ENCODE results near the gene PAOX.

PAOX gene

DNA sequence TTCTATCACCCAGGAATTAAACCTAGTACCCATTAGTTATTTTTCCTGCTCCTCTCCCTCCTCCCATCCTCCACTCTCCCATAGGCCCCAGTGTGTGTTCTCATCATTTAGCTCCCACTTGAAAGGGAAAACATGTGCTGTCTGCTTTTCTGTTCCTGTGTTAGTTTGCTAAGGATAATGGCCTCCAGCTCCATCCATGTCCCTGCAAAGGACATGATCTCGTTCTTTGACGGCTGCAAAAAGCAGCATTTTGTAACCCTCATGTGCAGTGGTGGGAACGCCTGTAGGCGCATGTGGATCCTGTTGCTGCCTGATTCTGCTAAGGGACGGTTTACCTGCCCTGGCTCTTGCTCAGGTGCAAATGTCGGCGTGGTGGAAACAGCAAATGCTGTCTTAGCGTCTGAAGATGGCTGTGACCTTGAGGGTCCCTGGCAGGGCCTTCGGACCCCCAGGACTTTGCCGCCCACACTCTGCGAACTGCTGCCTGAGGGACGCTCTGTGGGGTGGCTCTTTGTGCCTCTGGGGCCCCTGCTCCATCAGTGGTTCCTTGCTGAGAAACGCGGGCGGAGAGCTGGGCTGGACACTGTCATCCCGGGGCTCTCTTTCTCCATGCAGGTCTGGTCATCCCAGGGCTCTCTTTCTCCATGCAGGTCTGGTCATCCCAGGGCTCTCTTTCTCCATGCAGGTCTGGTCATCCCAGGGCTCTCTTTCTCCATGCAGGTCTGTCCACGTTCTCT, 9.3 kb downstream of the PAOX start:
- peak; percentile 57 for DNase-seq

DNA sequence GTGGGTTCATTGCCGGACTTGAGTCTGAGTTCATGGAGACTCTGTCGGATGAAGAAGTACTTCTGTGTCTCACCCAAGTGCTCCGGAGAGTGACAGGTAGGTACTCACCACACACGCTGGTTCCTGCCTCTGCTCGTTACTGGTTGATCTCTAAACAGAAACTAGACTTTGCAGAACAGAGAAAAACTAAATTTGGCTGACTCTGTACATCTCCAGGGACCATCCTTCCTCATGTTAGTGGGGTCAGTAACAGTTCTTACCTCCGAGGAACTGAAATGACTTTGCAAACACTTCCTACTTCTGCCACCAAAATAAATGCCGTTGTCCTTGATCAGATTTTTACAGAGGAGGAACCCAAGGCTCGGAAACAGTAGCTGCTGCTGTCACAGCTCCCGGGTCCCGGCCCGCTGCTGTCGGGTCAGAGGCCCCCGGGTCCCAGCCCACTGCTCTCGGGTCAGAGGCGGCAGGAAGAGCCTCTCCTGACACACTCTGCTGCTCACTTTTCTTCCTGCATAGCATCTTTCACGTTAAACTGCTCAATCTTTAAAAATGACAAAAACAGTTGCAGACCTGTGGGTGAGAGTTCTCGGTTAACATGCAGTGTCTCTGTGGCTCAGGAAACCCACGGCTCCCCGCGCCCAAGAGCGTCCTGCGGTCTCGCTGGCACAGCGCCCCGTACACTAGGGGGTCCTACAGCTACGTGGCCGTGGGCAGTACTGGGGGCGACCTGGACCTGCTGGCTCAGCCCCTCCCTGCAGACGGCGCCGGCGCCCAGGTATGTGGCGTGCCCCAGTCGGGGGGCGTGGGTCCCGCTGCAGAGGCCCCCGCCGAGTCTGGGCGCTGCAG, 10.1 kb downstream of the PAOX start:
- DNase-seq: peak; percentile 68

DNA sequence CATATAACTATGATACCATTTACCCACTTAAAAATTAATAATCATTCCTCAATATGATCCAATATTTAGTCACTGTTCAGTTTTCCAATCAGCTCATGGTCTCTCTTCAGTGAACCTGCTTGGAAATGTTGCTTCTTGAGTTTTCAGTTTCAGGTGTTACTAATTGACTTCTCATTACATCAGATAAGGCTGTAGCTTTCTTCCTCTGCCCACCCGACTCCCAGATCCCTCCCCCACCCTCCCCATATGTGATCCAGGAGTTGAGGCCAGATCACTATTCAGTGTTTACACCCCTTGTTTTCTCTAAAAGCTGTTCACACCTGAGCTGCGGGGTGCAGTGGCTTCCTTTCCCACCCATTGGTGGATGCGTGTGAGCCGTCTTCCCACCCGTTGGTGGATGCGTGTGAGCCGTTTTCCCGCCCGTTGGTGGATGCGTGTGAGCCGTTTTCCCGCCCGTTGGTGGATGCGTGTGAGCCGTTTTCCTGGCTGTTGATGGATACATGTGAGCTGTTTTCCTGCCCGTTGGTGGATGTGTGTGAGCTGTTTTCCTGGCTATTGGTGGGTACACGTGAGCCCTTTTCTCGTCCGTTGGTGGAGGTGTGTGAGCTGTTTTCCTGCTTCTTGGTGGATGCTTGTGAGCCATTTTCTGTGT, 11.7 kb downstream of the PAOX start:
- DNase-seq: peak; percentile 66

DNA sequence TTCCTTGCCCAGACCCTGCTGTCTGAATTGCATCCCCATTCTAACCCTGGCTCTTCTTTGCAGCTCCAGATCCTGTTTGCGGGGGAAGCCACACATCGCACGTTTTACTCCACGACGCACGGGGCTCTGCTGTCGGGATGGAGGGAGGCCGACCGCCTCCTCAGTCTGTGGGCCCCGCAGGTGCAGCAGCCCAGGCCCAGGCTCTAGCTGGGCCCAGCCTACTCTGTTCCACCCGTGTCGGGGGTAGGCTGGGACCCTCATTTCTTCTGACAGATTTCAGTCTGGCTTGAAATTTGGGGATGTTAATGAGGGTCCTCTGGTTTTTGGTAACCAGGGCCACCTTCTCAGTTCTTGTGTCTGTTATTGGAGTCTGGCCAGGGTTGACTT, 12.2 kb downstream of the PAOX start:
- DNase-seq: no peak

DNA sequence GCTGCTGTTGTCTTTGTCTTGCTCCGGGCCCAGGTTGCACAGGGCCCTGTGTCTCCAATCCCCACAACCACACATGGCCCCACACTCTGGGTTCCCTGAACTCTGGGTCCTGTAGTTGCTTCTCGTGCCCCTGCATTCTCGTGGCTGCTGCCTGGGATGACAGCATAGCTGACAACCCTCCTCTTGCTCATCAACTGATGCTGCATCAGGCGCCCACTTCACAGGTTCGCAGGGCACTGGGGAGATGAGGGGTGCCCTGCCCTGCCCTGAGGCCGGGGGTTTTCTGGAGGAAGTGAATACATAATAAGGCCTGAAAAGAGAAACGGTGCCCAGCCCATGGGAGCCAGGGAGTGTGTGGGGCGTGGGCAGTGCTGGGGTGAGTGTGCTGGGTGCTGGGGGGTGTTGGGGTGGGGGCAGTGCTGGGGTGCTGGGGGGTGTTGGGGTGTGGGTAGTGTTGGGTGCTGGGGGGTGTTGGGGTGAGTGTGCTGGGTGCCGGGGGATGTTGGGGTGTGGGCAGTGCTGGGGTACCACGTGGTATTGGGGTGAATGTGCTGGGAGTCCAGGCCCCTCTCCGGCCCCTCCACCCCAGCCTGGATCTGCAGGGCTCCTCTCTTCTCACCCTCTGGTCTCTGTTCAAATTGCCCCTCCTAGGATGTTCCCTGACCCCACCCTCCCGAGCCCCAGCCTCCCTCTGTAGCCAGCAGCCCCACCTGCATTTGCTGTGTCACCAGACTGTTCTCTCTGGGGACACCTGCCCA, 12.9 kb downstream of the PAOX start:
- DNase-seq: peak; percentile 61

DNA sequence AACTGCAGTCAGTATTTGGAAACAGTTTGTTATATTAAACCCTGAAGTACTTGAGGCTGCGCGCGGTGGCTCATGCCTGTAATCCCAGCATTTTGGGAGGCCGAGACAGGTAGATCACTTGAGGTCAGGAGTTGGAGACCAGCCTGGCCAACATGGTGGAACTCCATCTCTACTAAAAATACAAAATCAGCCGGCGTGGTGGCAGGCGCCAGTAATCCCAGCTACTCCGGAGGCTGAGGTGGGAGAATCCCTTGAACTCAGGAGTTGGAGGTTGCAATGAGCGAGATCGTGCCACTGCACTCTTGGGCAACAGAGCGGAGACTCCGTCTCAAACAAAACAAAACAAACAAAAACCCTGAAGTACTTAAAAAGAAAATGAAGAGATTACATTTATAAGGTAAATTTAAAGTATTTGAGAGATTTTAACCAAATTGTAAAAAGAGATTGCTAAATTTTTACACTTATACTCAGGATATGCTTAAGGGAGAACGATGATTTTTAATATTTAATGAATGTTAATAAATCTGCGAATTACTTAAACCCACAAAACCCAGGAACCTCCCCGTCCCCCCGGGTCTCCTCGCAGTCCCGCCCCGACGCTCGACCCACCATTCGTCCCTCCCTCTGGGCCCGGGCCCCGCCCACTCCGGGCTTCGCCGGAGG, 14.5 kb downstream of the PAOX start:
- peak; percentile 55 for DNase-seq

DNA sequence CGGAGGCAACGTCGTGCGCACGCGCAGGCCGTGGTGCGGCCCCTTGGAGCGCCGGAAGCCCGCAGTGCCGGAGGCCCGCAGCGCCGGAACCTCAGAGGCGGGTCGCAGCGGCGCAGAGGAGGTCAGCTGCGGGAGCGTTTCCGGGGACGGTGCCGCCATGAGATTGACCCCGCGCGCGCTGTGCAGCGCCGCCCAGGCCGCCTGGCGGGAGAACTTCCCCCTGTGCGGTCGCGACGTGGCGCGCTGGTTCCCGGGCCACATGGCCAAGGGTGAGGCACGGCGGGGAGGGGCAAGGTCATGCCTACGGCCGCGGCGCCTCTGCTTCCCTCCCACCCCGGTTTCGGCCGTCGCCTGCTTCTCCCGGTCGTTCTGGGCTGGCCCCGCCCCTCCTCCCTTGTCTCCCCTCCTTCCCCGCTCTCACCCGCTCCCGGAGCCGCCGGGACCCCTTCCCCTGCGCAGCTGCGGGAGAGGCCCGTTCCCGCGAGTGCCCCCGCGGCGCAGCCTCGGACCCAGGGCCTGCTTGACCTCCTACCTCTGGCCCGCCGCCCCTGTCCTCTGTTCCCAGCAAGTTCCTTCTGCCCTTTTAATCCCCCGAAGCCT, 15.1 kb downstream of the PAOX start, which contains the start of gene MTG1:
Gene MTG1, plus strand, starts transcription at position 94 of the 600 bp plus-strand sequence. Its CDS starts 64 bp downstream, at position 158.
- DNase-seq: peak; percentile 98

DNA sequence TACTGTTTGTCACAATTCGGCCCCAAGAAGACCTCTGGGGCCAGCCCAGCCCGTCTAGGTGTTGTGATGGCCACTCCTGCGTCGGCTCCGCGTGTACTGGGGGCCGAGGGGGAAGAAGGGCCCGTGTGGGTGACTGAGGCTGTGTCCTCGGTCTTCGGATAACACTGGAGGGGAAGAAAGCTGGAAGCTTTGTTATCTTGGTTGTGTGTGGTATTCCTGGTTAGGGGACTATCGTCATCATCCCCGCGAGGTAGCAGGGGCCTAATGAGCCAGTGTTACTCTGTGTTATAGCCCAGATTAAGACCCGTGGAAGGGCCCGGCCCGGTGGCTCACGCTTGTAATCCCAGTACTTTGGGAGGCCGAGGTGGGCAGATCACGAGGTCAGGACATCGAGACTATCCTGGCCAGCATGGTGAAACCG, 15.7 kb downstream of the PAOX start:
- DNase-seq: peak; percentile 64

DNA sequence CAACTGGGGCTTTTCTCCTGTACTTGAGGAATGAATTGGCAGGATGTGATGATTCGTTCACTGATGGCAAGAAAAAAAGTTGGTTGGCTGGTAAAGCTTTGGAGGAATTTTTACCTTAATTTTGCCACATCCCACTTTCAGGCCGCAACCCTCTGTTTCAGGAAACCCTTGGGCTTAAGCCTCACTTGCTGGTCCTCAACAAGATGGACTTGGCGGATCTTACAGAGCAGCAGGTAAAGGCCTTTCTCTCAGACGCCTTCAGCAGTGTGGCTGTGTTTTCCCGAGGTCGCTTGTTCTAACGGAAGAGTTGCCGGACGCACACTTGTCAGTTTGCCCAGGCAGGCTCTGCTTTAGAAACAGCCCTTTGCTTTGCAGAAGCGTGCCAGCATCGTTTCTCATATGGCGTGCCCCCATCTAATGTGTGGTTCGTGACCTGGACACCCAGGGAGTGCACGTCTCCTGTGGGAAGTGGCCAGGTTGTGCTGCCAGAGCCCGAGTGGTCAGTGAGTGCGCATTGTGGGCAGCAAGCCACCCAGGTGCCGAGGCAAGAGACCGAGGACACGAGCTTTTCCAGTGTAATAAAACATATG, 17.1 kb downstream of the PAOX start:
- peak; percentile 53 for DNase-seq

DNA sequence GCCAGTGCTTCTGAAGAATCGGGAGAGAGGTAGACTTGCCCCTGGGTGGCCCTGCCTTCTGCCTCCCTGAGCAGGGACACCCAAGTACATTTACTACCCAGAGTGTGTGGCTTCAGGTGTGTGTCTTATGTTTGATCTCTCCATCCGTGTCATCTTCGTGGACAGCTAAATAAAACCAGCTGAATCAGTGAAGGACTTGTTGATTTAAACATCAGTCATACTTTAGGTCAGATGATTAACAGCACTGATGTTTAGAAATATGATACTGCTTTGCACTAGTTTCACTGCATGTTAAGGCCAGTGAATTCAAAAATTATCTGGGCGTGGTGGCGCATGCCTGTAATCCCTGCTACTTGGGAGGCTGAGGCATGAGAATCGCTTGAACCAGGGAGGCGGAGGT, 18.9 kb downstream of the PAOX start:
- DNase-seq: peak; percentile 38

DNA sequence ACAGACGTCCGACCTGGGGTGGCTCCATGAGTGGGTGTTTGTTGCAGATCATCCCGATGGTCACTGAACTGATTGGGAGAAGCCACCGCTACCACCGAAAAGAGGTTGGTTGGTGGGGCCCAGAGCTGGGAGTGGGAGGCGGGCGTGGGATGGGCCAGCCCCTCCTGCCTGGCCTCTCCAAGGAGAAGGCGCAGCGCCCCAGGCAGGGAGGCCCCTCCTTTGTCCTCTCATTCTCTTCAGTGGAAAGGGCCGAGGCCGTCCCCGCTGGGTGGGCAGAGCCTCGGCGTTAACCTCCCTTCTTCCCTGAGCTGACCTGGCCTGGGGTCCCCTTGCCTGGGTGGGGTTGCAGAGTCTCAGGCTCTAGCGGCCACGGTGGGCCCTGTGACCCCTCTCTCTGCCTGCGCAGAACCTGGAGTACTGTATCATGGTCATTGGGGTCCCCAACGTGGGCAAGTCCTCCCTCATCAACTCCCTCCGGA, 20.1 kb downstream of the PAOX start:
- DNase-seq: peak; percentile 48

DNA sequence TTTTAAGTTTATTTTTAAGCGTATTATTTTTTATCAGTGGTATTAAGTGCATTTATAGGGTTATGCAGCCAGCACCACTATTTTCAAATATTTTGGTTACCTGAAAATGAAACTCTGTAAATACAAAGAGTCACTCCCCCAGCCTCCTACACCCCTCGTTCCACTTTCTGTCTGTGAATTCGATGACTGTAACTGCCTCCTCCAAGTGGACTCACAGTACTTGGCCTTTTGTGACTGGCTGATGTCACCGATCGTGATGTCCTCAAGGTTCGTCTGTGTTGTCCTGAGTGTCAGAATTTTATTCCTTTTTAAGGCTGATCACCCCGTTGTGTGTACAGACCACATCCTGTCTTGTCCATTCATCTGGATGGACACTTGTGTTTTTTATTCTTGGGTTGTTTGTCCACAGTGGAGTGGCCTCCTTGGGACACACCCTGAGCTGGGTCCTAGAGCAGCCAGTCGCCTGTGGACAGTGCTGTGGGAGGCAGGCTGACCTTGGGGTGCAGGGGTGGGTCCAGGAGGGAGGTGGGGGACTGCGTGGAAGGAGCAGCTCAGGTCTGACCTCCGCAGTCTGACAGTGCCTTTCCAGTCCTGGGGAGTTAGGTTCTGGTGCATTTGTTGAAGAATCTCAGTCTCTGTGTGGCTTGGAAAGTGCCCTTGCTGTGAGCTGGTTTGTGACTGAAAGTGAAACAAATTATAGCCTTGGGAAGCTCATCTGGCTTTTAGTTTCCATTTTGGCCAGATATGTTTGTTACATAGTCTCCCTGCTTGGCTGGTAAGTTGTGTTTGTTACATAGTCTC, 21.8 kb downstream of the PAOX start:
- DNase-seq: peak; percentile 54

DNA sequence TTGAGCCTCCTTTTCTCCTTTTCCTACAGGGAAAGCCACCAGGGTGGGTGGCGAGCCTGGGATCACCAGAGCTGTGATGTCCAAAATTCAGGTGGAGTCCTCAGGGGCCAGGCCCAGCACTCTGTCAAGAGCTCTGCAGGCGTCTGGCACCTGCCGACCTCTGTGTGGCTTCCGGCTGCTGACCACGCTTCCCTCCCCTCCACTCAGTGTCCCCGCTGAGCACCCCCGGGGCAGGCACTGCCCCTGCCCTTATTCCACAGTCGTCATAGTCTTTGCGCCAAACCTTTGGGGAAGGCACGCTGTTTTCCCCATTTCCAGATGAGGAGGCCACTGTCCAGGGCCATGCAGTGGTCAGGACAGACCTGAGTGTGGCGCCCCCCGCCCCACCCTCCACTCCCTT, 22.4 kb downstream of the PAOX start:
- peak; percentile 48 for DNase-seq

DNA sequence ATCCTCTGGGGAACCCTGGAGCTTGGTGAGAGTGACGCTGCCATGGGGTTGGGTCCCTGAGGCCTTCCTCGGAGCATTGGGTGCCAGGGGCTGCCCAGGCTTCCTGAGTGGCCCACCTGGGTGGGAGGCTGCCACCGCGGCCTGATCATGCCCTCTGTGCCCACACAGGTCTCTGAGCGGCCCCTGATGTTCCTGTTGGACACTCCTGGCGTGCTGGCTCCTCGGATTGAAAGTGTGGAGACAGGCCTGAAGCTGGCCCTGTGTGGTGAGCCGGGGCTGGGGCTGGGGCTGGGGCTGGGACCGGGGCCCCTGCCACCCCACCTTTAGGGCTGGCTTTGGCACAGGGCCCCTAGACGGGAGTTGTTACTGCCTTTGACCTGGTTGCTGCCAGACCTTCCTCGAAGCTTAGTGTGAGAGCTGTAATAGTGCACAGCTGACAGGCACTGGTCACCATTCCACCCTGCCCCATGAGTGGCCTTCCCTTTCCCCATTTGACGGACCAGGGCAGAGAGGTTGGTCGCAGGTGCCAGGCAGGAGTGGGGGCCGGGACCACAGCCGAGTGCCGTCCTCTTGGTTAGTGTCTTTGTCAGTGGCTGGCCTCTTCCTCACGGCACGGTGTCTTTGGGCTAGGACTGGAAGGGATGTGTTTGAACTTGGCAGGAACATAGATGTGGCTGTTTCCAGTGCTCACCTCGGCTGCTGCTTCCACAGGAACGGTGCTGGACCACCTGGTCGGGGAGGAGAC, 23.1 kb downstream of the PAOX start:
- DNase-seq: peak; percentile 51

DNA sequence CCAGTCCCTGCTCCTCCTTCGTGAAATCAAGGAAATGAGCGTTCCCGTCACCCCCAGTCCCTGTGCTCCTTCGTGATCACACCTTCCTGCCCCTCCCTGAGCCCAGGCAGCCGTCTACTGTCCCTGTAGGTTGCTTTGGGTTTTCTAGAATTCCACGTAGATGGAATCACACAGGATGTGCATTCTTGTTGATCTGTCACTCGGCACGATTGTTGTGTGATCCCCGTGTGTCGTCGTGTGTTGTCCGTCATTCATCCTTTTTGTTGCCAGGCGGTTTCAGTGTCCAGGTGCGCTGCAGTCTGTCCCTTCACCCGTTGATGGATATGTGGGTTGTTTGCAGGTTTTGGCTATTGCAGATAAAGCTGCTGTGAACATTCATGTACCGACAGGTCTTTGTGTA, 24.3 kb downstream of the PAOX start:
- DNase-seq: no peak

DNA sequence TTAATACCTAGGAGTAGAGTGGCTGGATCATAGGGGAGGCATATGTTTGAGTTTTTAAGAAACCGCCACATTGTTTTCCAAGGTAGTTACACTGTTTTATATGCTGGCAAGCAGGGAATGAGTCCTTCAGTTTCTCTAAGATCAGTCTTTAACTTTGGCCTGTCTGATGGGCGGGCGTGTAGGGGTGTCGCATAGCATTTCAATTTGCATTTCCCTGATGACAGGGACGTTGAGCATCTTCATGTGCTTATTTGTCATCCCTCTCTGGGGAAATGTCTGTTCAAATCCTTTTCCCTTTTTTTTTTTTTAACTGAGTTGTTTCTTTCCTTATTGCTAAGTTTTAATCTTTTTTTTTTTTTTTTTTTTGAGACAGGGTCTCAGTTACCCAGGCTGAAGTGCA, 24.7 kb downstream of the PAOX start:
- DNase-seq: no peak

DNA sequence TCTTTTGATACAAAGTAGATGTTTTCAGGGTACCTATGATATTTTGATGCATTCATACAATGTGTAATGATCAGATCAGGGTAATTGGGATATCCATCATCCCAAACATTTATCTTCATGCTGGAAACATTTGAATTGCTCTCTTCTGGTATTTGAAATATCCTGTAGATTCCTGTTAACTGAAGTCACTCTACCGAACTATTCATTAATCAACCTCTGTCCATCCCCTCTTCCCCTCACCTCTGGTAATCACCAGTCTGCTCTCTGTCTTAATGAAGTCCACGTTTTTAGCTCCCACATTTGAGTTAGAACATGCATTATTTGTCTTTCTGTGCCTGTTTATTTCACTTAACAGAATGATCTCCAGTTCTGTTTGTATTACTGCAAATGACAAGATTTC, 26.2 kb downstream of the PAOX start:
- DNase-seq: no peak

DNA sequence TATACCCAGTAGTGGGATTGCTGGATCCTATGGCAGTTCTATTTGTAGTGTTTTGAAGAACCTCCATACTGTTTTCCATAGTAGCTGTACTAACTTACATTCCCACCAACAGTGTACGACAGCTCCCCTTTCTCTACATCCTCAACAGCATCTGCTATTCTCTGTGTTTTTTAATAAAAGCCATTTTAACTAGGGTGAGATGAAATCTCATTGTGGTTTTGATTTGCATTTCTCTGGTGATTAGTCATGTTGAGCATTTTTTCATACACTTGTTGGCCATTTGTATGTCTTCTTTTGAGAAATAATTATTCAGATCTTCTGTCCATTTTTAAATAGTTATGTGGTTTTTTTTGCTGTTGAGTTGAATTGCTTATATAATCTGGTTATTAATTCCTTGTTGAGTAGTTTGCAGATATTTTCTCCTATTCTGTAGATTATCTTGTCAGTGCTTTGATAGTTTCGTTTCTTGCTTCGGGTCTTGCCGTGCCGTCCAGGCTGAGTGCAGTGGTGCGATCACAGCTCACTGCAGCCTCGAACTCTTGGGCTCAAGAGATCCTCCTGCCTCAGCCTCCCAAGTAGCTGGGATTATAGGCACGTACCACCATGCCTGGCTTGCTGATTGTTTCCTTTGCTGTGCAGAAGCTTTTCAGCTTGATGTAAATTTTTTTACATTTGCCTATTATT, 26.9 kb downstream of the PAOX start:
- DNase-seq: no peak
